Heart right ventricle (tissue), 16 donors: ENCODE results near the gene ENTPD6. TPM values are rescaled to one million over a fixed set of nuclear protein-coding genes. Genes with fewer than 3 reads are reported as not detected.

Source experiments
- ATAC-seq, 8 donors: fragments of 200-7000 bp; cut with Tn5 transposase; one replicate each; pipeline ENCODE4 v1.9.1; 2020; ENCODE audit warnings: mild to moderate bottlenecking in 8 of 8, moderate library complexity in 8 of 8, moderate number of reproducible peaks in 1 of 8
- DNase-seq, 2 donors: peaks; one replicate each; pipeline ENCODE4 v3.0.0-alpha.2; 2020
- H3K27ac ChIP-seq, 10 donors: fragments of 200-600 bp; sonication (generic) in 2 of 10; one replicate each; pipeline versions ENCODE4 v1.5.0 to v1.8.0; 2020 to 2022; ENCODE audit warnings: mild to moderate bottlenecking in 3 of 10
- H3K27me3 ChIP-seq, 7 donors: fragments of 200-600 bp; one replicate each; pipeline ENCODE4 v1.8.0; 2021 to 2022; ENCODE audit warnings: mild to moderate bottlenecking in 2 of 7
- H3K36me3 ChIP-seq, 9 donors: fragments of 200-600 bp; sonication (generic) in 1 of 9; one replicate each; pipeline versions ENCODE4 v1.5.0 to v1.8.0; 2020 to 2022; ENCODE audit warnings: mild to moderate bottlenecking in 2 of 9
- H3K4me1 ChIP-seq, 9 donors: fragments of 200-600 bp; sonication (generic) in 1 of 9; one replicate each; pipeline versions ENCODE4 v1.5.0 to v1.8.0; 2020 to 2022; ENCODE audit warnings: mild to moderate bottlenecking in 4 of 9
- H3K4me3 ChIP-seq, 10 donors: fragments of 200-600 bp; sonication (generic) in 2 of 10; one replicate each; pipeline versions ENCODE4 v1.5.0 to v1.8.0; 2020 to 2022; ENCODE audit warnings: mild to moderate bottlenecking in 7 of 10, moderate library complexity in 2 of 10
- H3K9me3 ChIP-seq, 11 donors: fragments of 200-600 bp in 10 of 11; sonication (generic) in 2 of 11; one replicate each; pipeline versions ENCODE4 v1.5.0 to v1.8.0; 2013 to 2022; ENCODE audit warnings: mild to moderate bottlenecking in 2 of 11, control low read depth in 1 of 11, moderate library complexity in 1 of 11
- WGBS, 2 donors: extraction: QIAGEN DNeasy Blood & Tissue Kit; methylation state at CpG; one replicate each; pipeline ENCODE4 v1.1.7; 2013; ENCODE audit warnings: inconsistent platforms in 1 of 2; 5-methylcytosine and 5-hydroxymethylcytosine counted together
- intact Hi-C, 10 donors: fragments of 100-400 bp; cut with DNase I; formaldehyde crosslinking; loops; one replicate each; pipeline versions ENCODE4 v1.11.1 to v1.14.2; 2022
- polyA plus RNA-seq, 2 donors: library from polyadenylated mRNA; stranded (reverse); fragments of 200-250 nt; gene quantifications; one replicate each; pipeline ENCODE4 v1.2.3, GENCODE V29; 2013
- total RNA-seq, 10 donors: library from RNA; stranded (reverse); fragmentation: NEBNext Ultra II Directional in 3 of 10; extraction: Animal tissue kit (Norgen Biotek cat#: 25700) in 3 of 10; gene quantifications; one replicate each; pipeline versions ENCODE4 v1.2.1 to v1.2.4, GENCODE V29; 2021 to 2023
- TF ChIP-seq, protein P1 (sequence below), 9 donors: fragments of 200-600 bp; sonication (generic) in 2 of 9; IDR thresholded peaks; one replicate each; pipeline versions ENCODE4 v1.5.0 to v1.8.0; 2021 to 2022; ENCODE audit warnings: antibody characterized with exemption in 9 of 9, mild to moderate bottlenecking in 5 of 9, moderate library complexity in 1 of 9
- donor health status: Arrhythmogenic right ventricular cardiomyopathy.
- donor health status: ischemic (EF 13 %, LVEDD 7.1; RV severe dilation, severe dysfunction).
- donor health status: healthy with polysubstance abuse.
- donor health status: DM: no; HTN: yes; CAD: no.
- donor health status: DM: no; HTN: no; CAD: no.
- donor health status: ischemic (EF 25% LVEDD 6.9; RV normal size, moderate dysfunction).
- donor health status: ischemic (EF 25% LVEDD 5.7; RV mildly dilated, moderate dysfunction).
- donor health status: healthy.
- donor health status: DM: yes; HTN: yes; CAD: no.
- donor health status: Ischemic cardiomyopathy.
- donor health status: ischemic (EF 35%, LVEDD 5.7; RV mildly dilated, moderate dysfunction).
- donor health status: nonischemic (EF 11% LVEDD 7.7; RV severe dilation, severe dysfunction).
- donor health status: DM: yes; HTN: yes; CAD: no.
- donor health status: PGD.
- donor health status: ischemic (EF 29% LVEDD 5.4; RV normal size, mild dysfunction).
- donor health status: nonischemic (EF 23%, LVEDD 6.1; RV moderate dilation, normal function).

The ENTPD6 gene
- total and polyA plus RNA-seq, 12 donors = 54.6 to 167 (median 84.8) TPM

DNA sequence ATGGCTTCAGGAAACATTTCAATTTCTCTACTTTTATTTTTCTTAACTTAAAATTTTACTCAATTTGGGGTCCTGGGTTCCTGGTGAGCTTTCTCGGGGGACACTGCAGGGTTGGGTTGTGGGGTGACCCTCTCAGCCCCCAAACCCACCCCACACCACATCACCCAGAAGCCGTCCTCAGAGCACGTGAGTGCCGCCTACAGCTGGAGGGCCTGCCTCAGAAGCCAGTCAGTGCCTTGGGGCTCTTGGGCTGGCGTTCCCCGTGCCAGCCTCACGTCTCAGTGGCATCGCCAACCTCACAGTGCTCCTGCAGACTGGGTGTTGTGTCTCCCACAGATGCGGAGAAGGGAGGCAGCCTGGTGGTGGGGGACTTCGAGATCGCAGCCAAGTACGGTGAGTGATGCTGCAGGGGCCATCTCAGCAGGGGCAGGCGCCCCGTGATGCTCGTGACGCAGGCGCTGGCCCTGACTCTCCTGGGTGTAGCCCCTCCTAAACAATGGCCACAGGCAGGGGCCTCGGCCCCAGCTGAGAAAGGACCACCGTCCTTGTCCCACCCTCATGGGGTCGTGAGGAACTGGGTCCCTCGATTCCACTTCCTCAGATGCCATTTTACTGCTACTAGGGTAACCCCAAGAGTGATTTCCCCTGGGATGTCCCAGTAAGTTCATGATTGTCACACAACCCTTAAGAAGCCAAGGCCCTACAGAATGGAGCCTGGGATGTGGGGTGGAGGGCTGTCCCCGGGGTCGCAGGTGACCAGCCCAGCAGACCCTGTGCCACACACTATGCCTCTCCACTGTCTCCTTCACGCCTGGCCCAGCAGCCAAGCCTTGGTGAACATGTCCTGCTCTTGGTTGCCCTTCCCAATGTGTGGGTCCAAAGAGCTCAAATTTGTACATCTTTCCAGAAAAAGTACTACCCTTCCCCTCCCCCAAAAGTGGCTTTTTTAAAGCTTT lies 28.5 kb downstream of the ENTPD6 start:
- peaks cover 27 to 91% (median 74%) of the 10 kb centered on the region in 9 donors for H3K4me1 ChIP-seq
- no peak overlapping the region for H3K4me3 ChIP-seq
- intact Hi-C loops = no loop called here
- WGBS, 2 donors = 96 to 97% methylated on average over 24 of the region's 24 CpGs
- TF ChIP-seq, protein P1, sequence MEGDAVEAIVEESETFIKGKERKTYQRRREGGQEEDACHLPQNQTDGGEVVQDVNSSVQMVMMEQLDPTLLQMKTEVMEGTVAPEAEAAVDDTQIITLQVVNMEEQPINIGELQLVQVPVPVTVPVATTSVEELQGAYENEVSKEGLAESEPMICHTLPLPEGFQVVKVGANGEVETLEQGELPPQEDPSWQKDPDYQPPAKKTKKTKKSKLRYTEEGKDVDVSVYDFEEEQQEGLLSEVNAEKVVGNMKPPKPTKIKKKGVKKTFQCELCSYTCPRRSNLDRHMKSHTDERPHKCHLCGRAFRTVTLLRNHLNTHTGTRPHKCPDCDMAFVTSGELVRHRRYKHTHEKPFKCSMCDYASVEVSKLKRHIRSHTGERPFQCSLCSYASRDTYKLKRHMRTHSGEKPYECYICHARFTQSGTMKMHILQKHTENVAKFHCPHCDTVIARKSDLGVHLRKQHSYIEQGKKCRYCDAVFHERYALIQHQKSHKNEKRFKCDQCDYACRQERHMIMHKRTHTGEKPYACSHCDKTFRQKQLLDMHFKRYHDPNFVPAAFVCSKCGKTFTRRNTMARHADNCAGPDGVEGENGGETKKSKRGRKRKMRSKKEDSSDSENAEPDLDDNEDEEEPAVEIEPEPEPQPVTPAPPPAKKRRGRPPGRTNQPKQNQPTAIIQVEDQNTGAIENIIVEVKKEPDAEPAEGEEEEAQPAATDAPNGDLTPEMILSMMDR (IDR thresholded peaks at IDR 0.05) = no peak
- H3K27ac ChIP-seq = peak overlapping the region in 7 of 10 donors; percentile 68 to 94 (median 90)
- H3K27me3 ChIP-seq = no peaks in the 10 kb centered on the region
- H3K9me3 ChIP-seq = no peaks in the 10 kb centered on the region
- H3K36me3 ChIP-seq = peaks cover 0 to 59% (median 8%) of the 10 kb centered on the region in 9 donors
- ATAC-seq (no peak), DNase-seq (no peak)

DNA sequence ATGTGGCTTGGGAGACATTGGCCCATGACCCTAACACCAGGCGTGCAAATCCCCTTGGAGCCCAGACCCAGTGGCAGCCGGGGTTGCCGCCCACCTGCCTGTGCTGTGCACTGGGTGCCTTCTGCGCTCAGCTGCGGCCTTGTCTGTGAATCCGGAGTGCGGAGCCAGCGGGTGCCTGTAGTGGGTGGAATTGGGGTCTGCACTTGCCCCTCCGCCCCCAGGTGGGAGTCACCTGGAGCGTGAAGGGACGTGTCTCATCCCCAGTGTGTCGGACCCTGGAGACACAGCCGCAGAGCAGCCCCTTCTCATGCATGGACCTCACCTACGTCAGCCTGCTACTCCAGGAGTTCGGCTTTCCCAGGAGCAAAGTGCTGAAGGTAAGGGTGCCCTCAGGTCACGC lies 29.4 kb downstream of the ENTPD6 start:
- Histone ChIP-seq H3K27me3 (no peaks in the 10 kb centered on the region), H3K9me3 (no peaks in the 10 kb centered on the region), H3K4me3 (no peak overlapping the region), H3K27ac (peak overlapping the region in 9 of 10 donors; percentile 1 to 94 (median 90)), H3K36me3 (peaks cover 0 to 50% (median 5%) of the 10 kb centered on the region in 9 donors), H3K4me1 (peaks cover 27 to 95% (median 74%) of the 10 kb centered on the region in 9 donors)
- ATAC-seq (no peak), DNase-seq (no peak)
- 96 to 97% methylated on average over 16 of the region's 16 CpGs for WGBS, 2 donors
- TF ChIP-seq, protein P1 (IDR thresholded peaks at IDR 0.05) = no peak
- intact Hi-C loops = no loop called here

DNA sequence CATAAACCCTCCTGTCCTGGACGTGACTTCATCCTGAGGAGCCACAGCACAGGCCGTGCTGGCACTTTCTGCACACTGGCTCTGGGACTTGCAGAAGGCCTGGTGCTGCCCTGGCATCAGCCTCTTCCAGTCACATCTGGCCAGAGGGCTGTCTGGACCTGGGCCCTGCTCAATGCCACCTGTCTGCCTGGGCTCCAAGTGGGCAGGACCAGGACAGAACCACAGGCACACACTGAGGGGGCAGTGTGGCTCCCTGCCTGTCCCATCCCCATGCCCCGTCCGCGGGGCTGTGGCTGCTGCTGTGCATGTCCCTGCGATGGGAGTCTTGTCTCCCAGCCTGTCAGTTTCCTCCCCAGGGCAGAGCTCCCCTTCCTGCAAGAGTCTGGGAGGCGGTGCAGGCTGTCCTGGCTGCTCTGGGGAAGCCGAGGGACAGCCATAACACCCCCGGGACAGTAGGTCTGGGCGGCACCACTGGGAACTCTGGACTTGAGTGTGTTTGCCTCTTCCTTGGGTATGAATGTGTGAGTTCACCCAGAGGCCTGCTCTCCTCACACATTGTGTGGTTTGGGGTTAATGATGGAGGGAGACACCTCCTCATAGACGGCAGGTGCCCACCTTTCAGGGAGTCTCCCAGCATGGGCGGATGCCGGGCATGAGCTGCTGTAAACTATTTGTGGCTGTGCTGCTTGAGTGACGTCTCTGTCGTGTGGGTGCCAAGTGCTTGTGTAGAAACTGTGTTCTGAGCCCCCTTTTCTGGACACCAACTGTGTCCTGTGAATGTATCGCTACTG lies 30.3 kb downstream of the ENTPD6 start:
- Histone ChIP-seq H3K4me3 (no peak overlapping the region), H3K27ac (peak overlapping the region; percentile 77 to 94 (median 90)), H3K9me3 (no peaks in the 10 kb centered on the region), H3K4me1 (peaks cover 27 to 95% (median 74%) of the 10 kb centered on the region in 9 donors), H3K36me3 (peaks cover 0 to 41% (median 5%) of the 10 kb centered on the region in 9 donors), H3K27me3 (no peaks in the 10 kb centered on the region)
- ATAC-seq = peak in 6 of 8 donors; percentile 0 to 35 (median 6)
- TF ChIP-seq, protein P1 (IDR thresholded peaks at IDR 0.05) = no peak
- no peak for DNase-seq
- intact Hi-C loops = loop anchor here in 1 of 10 donors (2.0 kb wide), 1 partner anchor 23 kb away; the partner anchor contains the start of gene PYGB
- 57 to 68% methylated on average over 16 of the region's 16 CpGs for WGBS, 2 donors
